Neural progenitor cell (in vitro differentiated cells): Measurements from ENCODE around the gene PPP6R3. TPM values are rescaled to one million over a fixed set of nuclear protein-coding genes. Genes with fewer than 3 reads are reported as not detected.
A peak's percentile ranks its signal among the peaks of the same experiment; 100 is the strongest.

Experiments
- DNase-seq: peaks from one replicate; pipeline ENCODE4 v3.0.0-alpha.2; 2016; ENCODE audit warnings: low spot score
- H2AFZ ChIP-seq: fragments of 200-600 bp; sonication (generic); replicated peaks from 2 replicates; pipeline ENCODE4 v1.6.1; 2016; ENCODE audit warnings: antibody characterized with exemption
- H3F3A ChIP-seq: fragments of 200-600 bp; sonication (generic); 2 replicates; pipeline ENCODE4 v1.6.1; 2016; ENCODE audit warnings: antibody characterized with exemption, low read depth
- H3K27ac ChIP-seq: fragments of 200-600 bp; sonication (generic); 2 replicates; pipeline ENCODE4 v1.5.1; 2016; ENCODE audit warnings: mild to moderate bottlenecking
- H3K27me3 ChIP-seq: fragments of 200-600 bp; sonication (generic); 2 replicates; pipeline ENCODE4 v1.6.1; 2016; ENCODE audit warnings: mild to moderate bottlenecking, moderate library complexity
- H3K36me3 ChIP-seq: fragments of 200-600 bp; sonication (generic); 2 replicates; pipeline ENCODE4 v1.5.1; 2016
- H3K4me1 ChIP-seq: fragments of 200-600 bp; sonication (generic); 2 replicates; pipeline ENCODE4 v1.6.1; 2016; ENCODE audit warnings: mixed run types
- H3K4me2 ChIP-seq: fragments of 200-600 bp; sonication (generic); 2 replicates; pipeline ENCODE4 v1.6.1; 2016
- H3K4me3 ChIP-seq: fragments of 200-600 bp; sonication (generic); 2 replicates; pipeline ENCODE4 v1.5.1; 2016
- H3K79me2 ChIP-seq: fragments of 200-600 bp; sonication (generic); 2 replicates; pipeline ENCODE4 v1.6.1; 2016; ENCODE audit warnings: low read depth
- H3K9ac ChIP-seq: fragments of 200-600 bp; sonication (generic); 2 replicates; pipeline ENCODE4 v1.6.1; 2016
- H3K9me3 ChIP-seq: fragments of 200-600 bp; sonication (generic); 2 replicates; pipeline ENCODE4 v1.5.1; 2016; ENCODE audit warnings: low read depth
- H4K20me1 ChIP-seq: fragments of 200-600 bp; sonication (generic); 2 replicates; pipeline ENCODE4 v1.6.1; 2016; ENCODE audit warnings: low read depth
- H3K27ac Mint-ChIP-seq: 3 replicates; pipeline ENCODE4 v1.8.0; 2021; ENCODE audit warnings: mixed read lengths
- H3K27me3 Mint-ChIP-seq: 2 replicates; pipeline ENCODE4 v1.8.0; 2022; ENCODE audit warnings: low read depth, mild to moderate bottlenecking, inconsistent platforms, moderate library complexity, mixed read lengths; ENCODE audit not compliant: insufficient read depth
- H3K36me3 Mint-ChIP-seq: 3 replicates; pipeline ENCODE4 v1.8.0; 2021; ENCODE audit warnings: mixed read lengths
- H3K4me1 Mint-ChIP-seq: 3 replicates; pipeline ENCODE4 v1.8.0; 2021; ENCODE audit warnings: mixed read lengths
- H3K4me3 Mint-ChIP-seq: 3 replicates; pipeline ENCODE4 v1.8.0; 2021; ENCODE audit warnings: mild to moderate bottlenecking, moderate library complexity, mixed read lengths
- H3K9me3 Mint-ChIP-seq: 3 replicates; pipeline ENCODE4 v1.8.0; 2020; ENCODE audit warnings: mixed read lengths
- CTCF ChIP-seq: fragments of 200-600 bp; sonication (generic); IDR thresholded peaks from 2 replicates; pipeline ENCODE4 v1.5.1; 2017; ENCODE audit warnings: antibody characterized with exemption, mild to moderate bottlenecking
- EZH2 ChIP-seq: fragments of 200-600 bp; sonication (generic); IDR thresholded peaks from 2 replicates; pipeline ENCODE4 v1.6.1; 2017; ENCODE audit warnings: antibody characterized with exemption, mild to moderate bottlenecking, moderate library complexity
- EZH2phosphoT487 ChIP-seq: fragments of 200-600 bp; sonication (generic); IDR thresholded peaks from 2 replicates; pipeline ENCODE4 v1.6.1; 2017; ENCODE audit warnings: antibody characterized with exemption
- total RNA-seq: library from RNA; depleted of rRNA; stranded (reverse); fragments of >200 nt; gene quantifications from 2 replicates; pipeline ENCODE4 v1.2.3, GENCODE V29; 2015; ENCODE audit warnings: low replicate concordance

Gene PPP6R3
- total RNA-seq, 1 donor from 2014 or later, result 197 TPM

GRCh38 chr11:68441466-68442230, 18.9 kb upstream of the PPP6R3 start:
- TF ChIP-seq CTCF, result no peak
- TF ChIP-seq EZH2, result no peak
- TF ChIP-seq EZH2phosphoT487, result no peak
- peak overlapping the region; percentile 31 for H3K4me2 ChIP-seq

GRCh38 chr11:68442433-68442832, 18.1 kb upstream of the PPP6R3 start:
- H3K27ac ChIP-seq, result no peak overlapping the region
- peaks cover 20% of the 10 kb centered on the region for H3K4me1 Mint-ChIP-seq
- no peaks in the 10 kb centered on the region for H4K20me1 ChIP-seq
- H3K36me3 Mint-ChIP-seq, result peaks cover 6% of the 10 kb centered on the region
- DNase-seq, result no peak
- H3K9ac ChIP-seq, result no peak overlapping the region
- H3K4me3 ChIP-seq, result no peak overlapping the region
- H3K4me1 ChIP-seq, result peaks cover 19% of the 10 kb centered on the region
- no peak overlapping the region for H3K4me3 Mint-ChIP-seq
- H3K4me2 ChIP-seq, result no peak overlapping the region
- H3K27me3 ChIP-seq, result no peaks in the 10 kb centered on the region
- H3K36me3 ChIP-seq, result no peaks in the 10 kb centered on the region
- H3K27me3 Mint-ChIP-seq, result no peaks in the 10 kb centered on the region
- TF ChIP-seq EZH2phosphoT487, result no peak
- no peak for TF ChIP-seq CTCF
- TF ChIP-seq EZH2, result no peak
- H3K79me2 ChIP-seq, result no peaks in the 10 kb centered on the region
- H3K27ac Mint-ChIP-seq, result no peak overlapping the region
- H3K9me3 ChIP-seq, result no peaks in the 10 kb centered on the region
- no peaks in the 10 kb centered on the region for H3K9me3 Mint-ChIP-seq
- no peak overlapping the region for H2AFZ ChIP-seq
- H3F3A ChIP-seq, result peaks cover 24% of the 10 kb centered on the region

More at GRCh38 chr11:68441466-68442230, 18.9 kb upstream of the PPP6R3 start:
- Histone ChIP-seq H3K9ac (no peak overlapping the region), H3K79me2 (no peaks in the 10 kb centered on the region), H4K20me1 (no peaks in the 10 kb centered on the region), H3K9me3 (no peaks in the 10 kb centered on the region), H3K27me3 (no peaks in the 10 kb centered on the region), H3K27ac (peak overlapping the region; percentile 54), H3K4me3 (no peak overlapping the region), H2AFZ (no peak overlapping the region), H3K4me1 (peaks cover 19% of the 10 kb centered on the region), H3K36me3 (no peaks in the 10 kb centered on the region), H3F3A (peaks cover 24% of the 10 kb centered on the region)
- Mint-ChIP-seq H3K4me1 (peaks cover 24% of the 10 kb centered on the region), H3K27ac (peak overlapping the region; percentile 69), H3K36me3 (peaks cover 10% of the 10 kb centered on the region), H3K9me3 (no peaks in the 10 kb centered on the region), H3K4me3 (no peak overlapping the region), H3K27me3 (no peaks in the 10 kb centered on the region)
- peak; percentile 40 for DNase-seq

GRCh38 chr11:68444566-68444965, 16.0 kb upstream of the PPP6R3 start:
- Histone ChIP-seq H3K9me3 (no peaks in the 10 kb centered on the region), H3K27me3 (no peaks in the 10 kb centered on the region), H3K79me2 (no peaks in the 10 kb centered on the region), H3K4me3 (no peak overlapping the region), H3K9ac (no peak overlapping the region), H3K4me2 (no peak overlapping the region), H3K27ac (no peak overlapping the region), H3F3A (peaks cover 18% of the 10 kb centered on the region), H2AFZ (no peak overlapping the region), H3K36me3 (no peaks in the 10 kb centered on the region), H4K20me1 (no peaks in the 10 kb centered on the region), H3K4me1 (peaks cover 19% of the 10 kb centered on the region)
- no peak for DNase-seq
- H3K27me3 Mint-ChIP-seq, result no peaks in the 10 kb centered on the region
- peaks cover 14% of the 10 kb centered on the region for H3K36me3 Mint-ChIP-seq
- no peak overlapping the region for H3K4me3 Mint-ChIP-seq
- H3K4me1 Mint-ChIP-seq, result peaks cover 19% of the 10 kb centered on the region
- TF ChIP-seq CTCF (no peak), EZH2 (no peak), EZH2phosphoT487 (no peak)
- no peak overlapping the region for H3K27ac Mint-ChIP-seq
- no peaks in the 10 kb centered on the region for H3K9me3 Mint-ChIP-seq
